Esophagus squamous epithelium (tissue), 4 donors: ENCODE measurements around the gene CDH11.

Experiments
- POLR2A ChIP-seq, 4 donors: fragments of 450-650 bp; IDR thresholded peaks; one replicate each; pipeline ENCODE4 v1.6.1; 2017; ENCODE audit warnings: antibody characterized with exemption in 4 of 4, mild to moderate bottlenecking in 4 of 4, moderate library complexity in 3 of 4
- TF ChIP-seq, protein P1 (sequence below), 6 experiments: fragments of 450-650 bp in 4 of 6; fragments of 200-600 bp in 2 of 6; sonication (generic) in 2 of 6; IDR thresholded peaks; one replicate each; pipeline ENCODE4 v1.5.1; 2016 to 2019; ENCODE audit warnings: antibody characterized with exemption in 6 of 6, mild to moderate bottlenecking in 4 of 6, moderate library complexity in 4 of 6

DNA sequence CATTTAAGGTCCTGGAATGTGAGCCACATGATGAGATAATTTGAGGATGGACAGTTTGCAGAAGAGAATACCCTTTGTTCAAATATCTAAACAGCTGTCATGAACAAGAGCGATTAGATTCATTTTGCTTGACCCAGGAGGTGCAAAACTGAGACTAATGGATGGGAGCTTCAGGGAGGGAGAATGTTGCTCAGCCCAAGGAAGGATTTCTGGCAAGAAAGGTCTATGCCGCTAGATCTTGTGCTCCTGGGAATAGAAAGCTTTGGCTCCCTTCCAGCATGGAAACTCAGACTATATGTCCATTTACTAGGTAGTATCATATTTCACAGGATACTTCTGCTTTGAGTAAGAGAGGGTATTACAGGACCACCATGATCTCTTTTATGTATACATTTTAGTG lies 14.8 kb upstream of the CDH11 start:
- TF ChIP-seq, protein P1, sequence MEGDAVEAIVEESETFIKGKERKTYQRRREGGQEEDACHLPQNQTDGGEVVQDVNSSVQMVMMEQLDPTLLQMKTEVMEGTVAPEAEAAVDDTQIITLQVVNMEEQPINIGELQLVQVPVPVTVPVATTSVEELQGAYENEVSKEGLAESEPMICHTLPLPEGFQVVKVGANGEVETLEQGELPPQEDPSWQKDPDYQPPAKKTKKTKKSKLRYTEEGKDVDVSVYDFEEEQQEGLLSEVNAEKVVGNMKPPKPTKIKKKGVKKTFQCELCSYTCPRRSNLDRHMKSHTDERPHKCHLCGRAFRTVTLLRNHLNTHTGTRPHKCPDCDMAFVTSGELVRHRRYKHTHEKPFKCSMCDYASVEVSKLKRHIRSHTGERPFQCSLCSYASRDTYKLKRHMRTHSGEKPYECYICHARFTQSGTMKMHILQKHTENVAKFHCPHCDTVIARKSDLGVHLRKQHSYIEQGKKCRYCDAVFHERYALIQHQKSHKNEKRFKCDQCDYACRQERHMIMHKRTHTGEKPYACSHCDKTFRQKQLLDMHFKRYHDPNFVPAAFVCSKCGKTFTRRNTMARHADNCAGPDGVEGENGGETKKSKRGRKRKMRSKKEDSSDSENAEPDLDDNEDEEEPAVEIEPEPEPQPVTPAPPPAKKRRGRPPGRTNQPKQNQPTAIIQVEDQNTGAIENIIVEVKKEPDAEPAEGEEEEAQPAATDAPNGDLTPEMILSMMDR (IDR thresholded peaks at IDR 0.05), result no peak
- no peak for TF ChIP-seq POLR2A (IDR thresholded peaks at IDR 0.05)
